Breast epithelium (tissue), 3 donors: ENCODE data around the gene YWHAH.

Experiments used
- POLR2A ChIP-seq: fragments of 450-650 bp; IDR thresholded peaks from one replicate; pipeline ENCODE4 v1.6.1; 2016; ENCODE audit warnings: antibody characterized with exemption, mild to moderate bottlenecking, moderate library complexity
- TF ChIP-seq, protein P1 (sequence below), 3 donors: fragments of 450-650 bp; IDR thresholded peaks; one replicate each; pipeline ENCODE4 v1.5.1; 2016 to 2017; ENCODE audit warnings: antibody characterized with exemption in 3 of 3, mild to moderate bottlenecking in 3 of 3, moderate library complexity in 3 of 3

DNA sequence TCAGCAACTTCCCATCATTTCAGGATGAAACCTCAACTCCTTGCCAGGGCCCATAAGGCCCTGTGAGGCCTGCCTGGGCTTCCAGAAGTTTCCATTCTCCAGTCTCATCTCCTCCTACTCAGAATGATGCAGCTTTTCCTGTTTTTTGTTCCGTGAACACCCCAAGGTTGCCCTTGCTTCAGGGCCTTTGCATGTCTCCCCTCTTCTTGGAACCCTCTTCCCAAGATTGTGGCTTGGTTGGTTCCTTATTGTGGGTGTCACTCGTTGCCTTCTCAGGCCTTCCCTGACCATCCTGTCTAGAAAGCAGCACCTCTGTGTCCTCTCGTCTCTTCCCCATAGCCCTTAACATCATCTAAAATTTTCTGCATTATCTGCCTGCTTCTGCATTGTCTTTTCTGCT, 23.2 kb upstream of the YWHAH start:
- TF ChIP-seq, protein P1, sequence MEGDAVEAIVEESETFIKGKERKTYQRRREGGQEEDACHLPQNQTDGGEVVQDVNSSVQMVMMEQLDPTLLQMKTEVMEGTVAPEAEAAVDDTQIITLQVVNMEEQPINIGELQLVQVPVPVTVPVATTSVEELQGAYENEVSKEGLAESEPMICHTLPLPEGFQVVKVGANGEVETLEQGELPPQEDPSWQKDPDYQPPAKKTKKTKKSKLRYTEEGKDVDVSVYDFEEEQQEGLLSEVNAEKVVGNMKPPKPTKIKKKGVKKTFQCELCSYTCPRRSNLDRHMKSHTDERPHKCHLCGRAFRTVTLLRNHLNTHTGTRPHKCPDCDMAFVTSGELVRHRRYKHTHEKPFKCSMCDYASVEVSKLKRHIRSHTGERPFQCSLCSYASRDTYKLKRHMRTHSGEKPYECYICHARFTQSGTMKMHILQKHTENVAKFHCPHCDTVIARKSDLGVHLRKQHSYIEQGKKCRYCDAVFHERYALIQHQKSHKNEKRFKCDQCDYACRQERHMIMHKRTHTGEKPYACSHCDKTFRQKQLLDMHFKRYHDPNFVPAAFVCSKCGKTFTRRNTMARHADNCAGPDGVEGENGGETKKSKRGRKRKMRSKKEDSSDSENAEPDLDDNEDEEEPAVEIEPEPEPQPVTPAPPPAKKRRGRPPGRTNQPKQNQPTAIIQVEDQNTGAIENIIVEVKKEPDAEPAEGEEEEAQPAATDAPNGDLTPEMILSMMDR (IDR thresholded peaks at IDR 0.05): no peak
- TF ChIP-seq POLR2A: no peak
